ENCODE measurements around the gene CTBP1. TPM values are rescaled to one million over a fixed set of nuclear protein-coding genes. Genes with fewer than 3 reads are reported as not detected.

CTBP1 gene
- total RNA-seq, 1 experiment from 2014 or later = 136 TPM

- H3K23ac ChIP-seq (ENCODE audit: insufficient read length, low read depth, low read length) = no peak overlapping the region
- H3K27me3 ChIP-seq (ENCODE audit: insufficient read depth, low read length) = no peaks in the 10 kb centered on the region
- H3K4me2 ChIP-seq (ENCODE audit: insufficient read depth, insufficient read length, low read length) = no peak overlapping the region
- H3K27me3 Mint-ChIP-seq (ENCODE audit: low read depth) = peaks cover 10% of the 10 kb centered on the region
- no peak overlapping the region for H3K4ac ChIP-seq (ENCODE audit: low read depth, low read length)
- H2BK120ac ChIP-seq (ENCODE audit: low read depth, low read length, poor library complexity, severe bottlenecking) = no peak overlapping the region
- no peaks in the 10 kb centered on the region for H3K4me1 ChIP-seq (ENCODE audit: insufficient read depth, low read length)
- H2BK15ac ChIP-seq (ENCODE audit: low read depth, low read length) = no peak overlapping the region
- no peak overlapping the region for H2AFZ ChIP-seq (ENCODE audit: low read length)
- no peak for TF ChIP-seq CTCF (conservative IDR thresholded peaks at IDR 0.05)
- H3K9me3 Mint-ChIP-seq = no peaks in the 10 kb centered on the region
- H3T11ph ChIP-seq (ENCODE audit: low read length) = no peak overlapping the region
- H3K79me2 ChIP-seq (ENCODE audit: insufficient read depth, low read length) = no peaks in the 10 kb centered on the region
- WGBS (ENCODE audit: extremely low coverage, insufficient read length, low lambda C conversion rate) = no CpG with 5 or more reads among the region's 25 CpGs
- H3K23me2 ChIP-seq (ENCODE audit: insufficient read length, low read depth, low read length, poor library complexity, severe bottlenecking) = peaks cover 3% of the 10 kb centered on the region
- DNase-seq = peak; percentile 21
- H3K4me1 Mint-ChIP-seq = no peaks in the 10 kb centered on the region
- H3K4me3 Mint-ChIP-seq = no peak overlapping the region
- H2BK5ac ChIP-seq (ENCODE audit: insufficient read length, low read length) = no peak overlapping the region
- no peak overlapping the region for H3K9ac ChIP-seq (ENCODE audit: extremely low read depth, insufficient read length, low read length)
- no peak overlapping the region for H4K8ac ChIP-seq (replicated peaks; ENCODE audit: insufficient read length, low read depth, low read length)
- no peak overlapping the region for H3K18ac ChIP-seq (ENCODE audit: insufficient read length, low read depth, low read length)
- peaks cover 4% of the 10 kb centered on the region for H4K20me1 ChIP-seq (ENCODE audit: control insufficient read depth, insufficient read depth, insufficient read length)
- no peak overlapping the region for H3K56ac ChIP-seq (ENCODE audit: insufficient read length, low read depth, low read length)
- H2BK20ac ChIP-seq (ENCODE audit: low read depth, low read length, poor library complexity, severe bottlenecking) = no peak overlapping the region
- peaks cover 0 to 4% (median 0%) of the 10 kb centered on the region in 3 experiments; a peak in 2 of 7 replicates for H3K36me3 Mint-ChIP-seq (ENCODE audit: insufficient read depth in 1 of 3, low read depth in 3 of 3)
- no peak overlapping the region for H2BK12ac ChIP-seq (ENCODE audit: insufficient read length, low read depth, low read length)
- no peaks in the 10 kb centered on the region for H3K79me1 ChIP-seq (ENCODE audit: insufficient read depth, low read depth, low read length, poor library complexity, severe bottlenecking)
- peak overlapping the region; percentile 24; the same call in 1 of the 2 replicates for H3K14ac ChIP-seq (ENCODE audit: insufficient read depth, low read length)
- H4K5ac ChIP-seq (ENCODE audit: insufficient read length, low read depth, low read length) = no peak overlapping the region
- no peak overlapping the region; a peak in 1 of 7 replicates for H3K27ac Mint-ChIP-seq
- H4K91ac ChIP-seq (ENCODE audit: insufficient read length, low read depth, low read length) = no peak overlapping the region
- no peak overlapping the region for H3K27ac ChIP-seq (ENCODE audit: insufficient read length, low read depth, low read length)
- no peaks in the 10 kb centered on the region for H3K9me3 ChIP-seq (ENCODE audit: control insufficient read depth, low read depth, low read length)
- no peak overlapping the region for H2AK5ac ChIP-seq (ENCODE audit: insufficient read length, low read length)
These were observed 43.9 kb downstream of the CTBP1 start for GRCh38 chr4:1204828-1205585.

All from H9 (cell line).